ENCODE data around the gene CLEC16A.

The CLEC16A gene

DNA sequence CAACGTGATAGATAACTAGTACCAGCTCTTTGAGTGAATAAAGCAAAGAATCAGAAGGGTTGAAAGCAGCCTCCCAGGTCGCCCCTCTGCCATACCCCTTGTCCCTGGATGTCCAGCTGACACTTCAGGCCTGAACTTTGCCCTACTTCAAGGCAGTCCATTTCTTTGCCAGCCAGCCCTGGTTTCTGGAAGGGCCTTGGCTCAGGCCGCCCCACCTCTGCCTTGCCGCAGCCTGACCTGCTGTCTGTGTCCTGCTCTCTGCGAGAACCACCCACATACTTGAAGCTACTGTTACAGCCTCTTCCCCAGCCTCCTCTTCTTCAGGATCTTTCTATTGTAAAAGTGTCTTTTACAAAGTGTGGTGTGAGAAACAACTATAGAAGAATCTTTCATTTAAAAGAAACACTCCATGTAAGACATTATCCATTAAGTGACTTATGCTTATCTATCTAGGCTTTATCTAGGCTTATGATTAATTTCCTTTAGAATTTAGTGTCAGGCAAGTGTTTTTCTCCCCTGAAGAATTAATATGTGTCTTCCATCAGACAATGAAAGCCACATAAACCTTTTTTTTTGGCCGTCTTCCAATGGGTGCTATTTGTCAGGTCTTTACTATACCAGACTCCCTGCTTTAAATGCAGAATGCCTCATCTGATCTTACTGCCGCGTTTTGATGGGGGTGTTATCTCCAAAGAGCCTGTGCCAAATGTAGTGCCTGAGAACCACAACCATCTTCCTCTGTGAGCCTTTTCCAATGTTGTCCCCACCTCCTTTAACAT lies 177.7 kb downstream of the CLEC16A start:
- Histone ChIP-seq H3K4me3 (replicated peaks; ENCODE audit: insufficient read depth, low read length) (no peak overlapping the region), H3K27me3 (ENCODE audit: insufficient read depth, poor library complexity, severe bottlenecking) (no peaks in the 10 kb centered on the region), H3K27ac (replicated peaks) (no peak overlapping the region)
- TF ChIP-seq, protein P1, sequence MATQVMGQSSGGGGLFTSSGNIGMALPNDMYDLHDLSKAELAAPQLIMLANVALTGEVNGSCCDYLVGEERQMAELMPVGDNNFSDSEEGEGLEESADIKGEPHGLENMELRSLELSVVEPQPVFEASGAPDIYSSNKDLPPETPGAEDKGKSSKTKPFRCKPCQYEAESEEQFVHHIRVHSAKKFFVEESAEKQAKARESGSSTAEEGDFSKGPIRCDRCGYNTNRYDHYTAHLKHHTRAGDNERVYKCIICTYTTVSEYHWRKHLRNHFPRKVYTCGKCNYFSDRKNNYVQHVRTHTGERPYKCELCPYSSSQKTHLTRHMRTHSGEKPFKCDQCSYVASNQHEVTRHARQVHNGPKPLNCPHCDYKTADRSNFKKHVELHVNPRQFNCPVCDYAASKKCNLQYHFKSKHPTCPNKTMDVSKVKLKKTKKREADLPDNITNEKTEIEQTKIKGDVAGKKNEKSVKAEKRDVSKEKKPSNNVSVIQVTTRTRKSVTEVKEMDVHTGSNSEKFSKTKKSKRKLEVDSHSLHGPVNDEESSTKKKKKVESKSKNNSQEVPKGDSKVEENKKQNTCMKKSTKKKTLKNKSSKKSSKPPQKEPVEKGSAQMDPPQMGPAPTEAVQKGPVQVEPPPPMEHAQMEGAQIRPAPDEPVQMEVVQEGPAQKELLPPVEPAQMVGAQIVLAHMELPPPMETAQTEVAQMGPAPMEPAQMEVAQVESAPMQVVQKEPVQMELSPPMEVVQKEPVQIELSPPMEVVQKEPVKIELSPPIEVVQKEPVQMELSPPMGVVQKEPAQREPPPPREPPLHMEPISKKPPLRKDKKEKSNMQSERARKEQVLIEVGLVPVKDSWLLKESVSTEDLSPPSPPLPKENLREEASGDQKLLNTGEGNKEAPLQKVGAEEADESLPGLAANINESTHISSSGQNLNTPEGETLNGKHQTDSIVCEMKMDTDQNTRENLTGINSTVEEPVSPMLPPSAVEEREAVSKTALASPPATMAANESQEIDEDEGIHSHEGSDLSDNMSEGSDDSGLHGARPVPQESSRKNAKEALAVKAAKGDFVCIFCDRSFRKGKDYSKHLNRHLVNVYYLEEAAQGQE (IDR thresholded peaks at IDR 0.05; ENCODE audit: insufficient replicate concordance, low read depth), result no peak
- TF ChIP-seq SPI1 (IDR thresholded peaks at IDR 0.05; ENCODE audit: borderline replicate concordance, low read depth) (no peak), GABPA (IDR thresholded peaks at IDR 0.05; ENCODE audit: low read depth) (no peak), POLR2AphosphoS5 (IDR thresholded peaks at IDR 0.05; ENCODE audit: low read depth) (no peak)
- TF ChIP-seq, protein P2, sequence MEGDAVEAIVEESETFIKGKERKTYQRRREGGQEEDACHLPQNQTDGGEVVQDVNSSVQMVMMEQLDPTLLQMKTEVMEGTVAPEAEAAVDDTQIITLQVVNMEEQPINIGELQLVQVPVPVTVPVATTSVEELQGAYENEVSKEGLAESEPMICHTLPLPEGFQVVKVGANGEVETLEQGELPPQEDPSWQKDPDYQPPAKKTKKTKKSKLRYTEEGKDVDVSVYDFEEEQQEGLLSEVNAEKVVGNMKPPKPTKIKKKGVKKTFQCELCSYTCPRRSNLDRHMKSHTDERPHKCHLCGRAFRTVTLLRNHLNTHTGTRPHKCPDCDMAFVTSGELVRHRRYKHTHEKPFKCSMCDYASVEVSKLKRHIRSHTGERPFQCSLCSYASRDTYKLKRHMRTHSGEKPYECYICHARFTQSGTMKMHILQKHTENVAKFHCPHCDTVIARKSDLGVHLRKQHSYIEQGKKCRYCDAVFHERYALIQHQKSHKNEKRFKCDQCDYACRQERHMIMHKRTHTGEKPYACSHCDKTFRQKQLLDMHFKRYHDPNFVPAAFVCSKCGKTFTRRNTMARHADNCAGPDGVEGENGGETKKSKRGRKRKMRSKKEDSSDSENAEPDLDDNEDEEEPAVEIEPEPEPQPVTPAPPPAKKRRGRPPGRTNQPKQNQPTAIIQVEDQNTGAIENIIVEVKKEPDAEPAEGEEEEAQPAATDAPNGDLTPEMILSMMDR (IDR thresholded peaks at IDR 0.05; ENCODE audit: insufficient read depth, low read length), result no peak
- no peak for DNase-seq (ENCODE audit: low read depth in 1 of 2, low spot score in 1 of 2)

DNA sequence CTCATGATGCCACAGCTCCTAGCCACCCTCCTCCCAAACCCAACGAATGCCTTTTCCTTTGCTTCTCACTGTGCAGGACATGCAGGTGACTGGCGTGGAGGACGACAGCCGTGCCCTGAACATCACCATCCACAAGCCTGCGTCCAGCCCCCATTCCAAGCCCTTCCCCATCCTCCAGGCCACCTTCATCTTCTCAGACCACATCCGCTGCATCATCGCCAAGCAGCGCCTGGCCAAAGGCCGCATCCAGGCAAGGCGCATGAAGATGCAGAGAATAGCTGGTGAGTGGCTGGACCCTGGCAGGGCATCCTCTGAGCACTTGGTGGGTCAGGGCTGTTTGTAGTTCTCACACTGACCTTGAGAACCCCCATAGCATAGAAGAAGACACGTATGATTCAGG lies 179.3 kb downstream of the CLEC16A start:
- Histone ChIP-seq H3K27ac (replicated peaks) (no peak overlapping the region), H3K27me3 (ENCODE audit: insufficient read depth, poor library complexity, severe bottlenecking) (no peaks in the 10 kb centered on the region), H3K4me3 (replicated peaks; ENCODE audit: insufficient read depth, low read length) (no peak overlapping the region)
- DNase-seq (ENCODE audit: low read depth in 1 of 2, low spot score in 1 of 2), result no peak
- TF ChIP-seq GABPA (IDR thresholded peaks at IDR 0.05; ENCODE audit: low read depth) (no peak), POLR2AphosphoS5 (IDR thresholded peaks at IDR 0.05; ENCODE audit: low read depth) (no peak), SPI1 (IDR thresholded peaks at IDR 0.05; ENCODE audit: borderline replicate concordance, low read depth) (no peak)
- TF ChIP-seq, protein P1 (IDR thresholded peaks at IDR 0.05; ENCODE audit: insufficient replicate concordance, low read depth), result no peak
- TF ChIP-seq, protein P2 (IDR thresholded peaks at IDR 0.05; ENCODE audit: insufficient read depth, low read length), result no peak

DNA sequence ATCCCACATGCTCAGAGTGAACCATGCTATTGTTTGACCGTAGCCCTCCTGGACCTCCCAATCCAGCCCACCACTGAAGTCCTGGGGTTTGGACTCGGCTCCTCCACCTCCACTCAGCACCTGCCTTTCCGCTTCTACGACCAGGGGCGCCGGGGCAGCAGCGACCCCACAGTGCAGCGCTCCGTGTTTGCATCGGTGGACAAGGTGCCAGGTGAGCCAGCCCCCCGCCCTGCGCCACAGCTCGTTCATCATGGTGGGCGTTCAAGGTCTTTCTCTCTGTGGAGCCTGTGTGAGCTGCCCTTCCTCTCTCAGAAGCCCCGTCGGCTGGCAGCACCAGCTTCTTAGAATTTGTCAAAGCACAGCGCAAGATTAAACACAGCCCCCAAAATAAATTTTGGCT lies 181.6 kb downstream of the CLEC16A start:
- Histone ChIP-seq H3K4me3 (replicated peaks; ENCODE audit: insufficient read depth, low read length) (no peak overlapping the region), H3K27me3 (ENCODE audit: insufficient read depth, poor library complexity, severe bottlenecking) (no peaks in the 10 kb centered on the region), H3K27ac (replicated peaks) (no peak overlapping the region)
- TF ChIP-seq SPI1 (IDR thresholded peaks at IDR 0.05; ENCODE audit: borderline replicate concordance, low read depth) (no peak), GABPA (IDR thresholded peaks at IDR 0.05; ENCODE audit: low read depth) (no peak), POLR2AphosphoS5 (IDR thresholded peaks at IDR 0.05; ENCODE audit: low read depth) (no peak)
- TF ChIP-seq, protein P2 (IDR thresholded peaks at IDR 0.05; ENCODE audit: insufficient read depth, low read length), result no peak
- TF ChIP-seq, protein P1 (IDR thresholded peaks at IDR 0.05; ENCODE audit: insufficient replicate concordance, low read depth), result no peak
- DNase-seq (ENCODE audit: low read depth in 1 of 2, low spot score in 1 of 2), result no peak

Data from HL-60 (cell line).